Liver (tissue), 9 donors: ENCODE measurements around the gene NSD1. TPM values are rescaled to one million over a fixed set of nuclear protein-coding genes. Genes with fewer than 3 reads are reported as not detected.
A peak's percentile ranks its signal among the peaks of the same experiment; 100 is the strongest.

ENCODE experiments used
- DNase-seq: peaks from one replicate; pipeline ENCODE4 v3.0.0-alpha.2; 2017; ENCODE audit warnings: low spot score
- H3K27ac ChIP-seq, 2 donors: one replicate each; pipeline ENCODE4 v1.7.0; 2013; ENCODE audit warnings: inconsistent platforms in 2 of 2, low read length in 2 of 2, control low read depth in 1 of 2, low read depth in 1 of 2, mild to moderate bottlenecking in 1 of 2
- H3K27me3 ChIP-seq, 4 donors: one replicate each; pipeline versions ENCODE4 v1.6.1 to v1.7.0; 2013; ENCODE audit warnings: low read length in 3 of 4, inconsistent platforms in 1 of 4, mild to moderate bottlenecking in 1 of 4, moderate library complexity in 1 of 4; ENCODE audit not compliant: control insufficient read depth in 4 of 4, insufficient read depth in 4 of 4
- H3K36me3 ChIP-seq, 4 donors: one replicate each; pipeline versions ENCODE4 v1.6.1 to v1.7.0; 2013; ENCODE audit warnings: low read length in 3 of 4, mild to moderate bottlenecking in 3 of 4, low read depth in 1 of 4, moderate library complexity in 1 of 4; ENCODE audit not compliant: control insufficient read depth in 4 of 4, insufficient read depth in 3 of 4
- H3K4me1 ChIP-seq, 4 donors: one replicate each; pipeline versions ENCODE4 v1.6.1 to v1.7.0; 2013; ENCODE audit warnings: low read length in 3 of 4, mild to moderate bottlenecking in 3 of 4, moderate library complexity in 1 of 4; ENCODE audit not compliant: control insufficient read depth in 4 of 4, insufficient read depth in 4 of 4
- H3K4me3 ChIP-seq, 3 donors: one replicate each; pipeline versions ENCODE4 v1.6.1 to v1.7.0; 2013; ENCODE audit warnings: low read length in 3 of 3, control low read depth in 1 of 3, low read depth in 1 of 3, mild to moderate bottlenecking in 1 of 3
- H3K9ac ChIP-seq, 2 donors: one replicate each; pipeline ENCODE4 v1.7.0; 2013; ENCODE audit warnings: low read length in 2 of 2, mild to moderate bottlenecking in 2 of 2, moderate library complexity in 2 of 2, control low read depth in 1 of 2, low read depth in 1 of 2
- H3K9me3 ChIP-seq, 4 donors: one replicate each; pipeline versions ENCODE4 v1.6.1 to v1.7.0; 2013; ENCODE audit warnings: low read length in 3 of 4; ENCODE audit not compliant: control insufficient read depth in 4 of 4
- EGR1 ChIP-seq, 2 donors: IDR thresholded peaks; 2 replicates each; pipeline ENCODE4 v1.6.1; 2016 to 2018; ENCODE audit warnings: antibody characterized with exemption in 2 of 2, low read depth in 2 of 2
- HNF4G ChIP-seq: IDR thresholded peaks from 2 replicates; pipeline ENCODE4 v1.6.1; 2016; ENCODE audit warnings: antibody characterized with exemption
- MAX ChIP-seq: IDR thresholded peaks from 2 replicates; pipeline ENCODE4 v1.6.1; 2016; ENCODE audit warnings: antibody characterized with exemption
- YY1 ChIP-seq: IDR thresholded peaks from 2 replicates; pipeline ENCODE4 v1.6.1; 2016; ENCODE audit warnings: antibody characterized with exemption, mild to moderate bottlenecking
- WGBS: extraction: QIAGEN DNeasy Blood & Tissue Kit; methylation state at CpG from one replicate; pipeline ENCODE4 v1.1.7; 2013; 5-methylcytosine and 5-hydroxymethylcytosine counted together
- polyA plus RNA-seq, 2 donors: library from polyadenylated mRNA; stranded (reverse) in 1 of 2; unstranded in 1 of 2; fragments of 200-250 nt in 1 of 2; fragments of >200 nt in 1 of 2; fragmentation: Nextera tagmentation in 1 of 2; extraction: Ambion mirVana in 1 of 2; gene quantifications; one replicate each; pipeline versions ENCODE4 v1.2.1 to v1.2.3, GENCODE V29; 2013 to 2015
- total RNA-seq, 2 donors: library from RNA; depleted of rRNA; stranded (reverse); fragments of >200 nt; gene quantifications; one replicate each; pipeline ENCODE4 v1.2.3, GENCODE V29; 2014
- TF ChIP-seq, protein P1 (sequence below): IDR thresholded peaks from 2 replicates; pipeline ENCODE4 v1.6.1; 2016; ENCODE audit warnings: antibody characterized with exemption
- TF ChIP-seq, protein P2 (sequence below): fragments of 150-350 bp; IDR thresholded peaks from 2 replicates; pipeline ENCODE4 v1.5.1; 2017; ENCODE audit warnings: improper control_type of control experiment, low read depth, low read length; ENCODE audit not compliant: missing input control
- TF ChIP-seq, protein P3 (sequence below): IDR thresholded peaks from 2 replicates; pipeline ENCODE4 v1.6.1; 2016; ENCODE audit warnings: antibody characterized with exemption, mild to moderate bottlenecking
- donor health status: healthy.
- donor health status: healthy.
- donor health status: healthy.
- donor health status: healthy.
- donor health status: healthy.

Gene NSD1
- total RNA-seq = 10 to 100 TPM; 25.8 to 34.1 TPM
- polyA plus RNA-seq = 10 to 100 TPM in 1 of 2 donors, 1 to 10 TPM in 1; 5.3 to 12.8 TPM

GRCh38 chr5:177133096-177133852, at the start of gene NSD1:
TSS of gene NSD1 (plus strand) at chr5:177133773. CDS start at chr5:177135104, 1,331 bp downstream.
- TF ChIP-seq, protein P1, sequence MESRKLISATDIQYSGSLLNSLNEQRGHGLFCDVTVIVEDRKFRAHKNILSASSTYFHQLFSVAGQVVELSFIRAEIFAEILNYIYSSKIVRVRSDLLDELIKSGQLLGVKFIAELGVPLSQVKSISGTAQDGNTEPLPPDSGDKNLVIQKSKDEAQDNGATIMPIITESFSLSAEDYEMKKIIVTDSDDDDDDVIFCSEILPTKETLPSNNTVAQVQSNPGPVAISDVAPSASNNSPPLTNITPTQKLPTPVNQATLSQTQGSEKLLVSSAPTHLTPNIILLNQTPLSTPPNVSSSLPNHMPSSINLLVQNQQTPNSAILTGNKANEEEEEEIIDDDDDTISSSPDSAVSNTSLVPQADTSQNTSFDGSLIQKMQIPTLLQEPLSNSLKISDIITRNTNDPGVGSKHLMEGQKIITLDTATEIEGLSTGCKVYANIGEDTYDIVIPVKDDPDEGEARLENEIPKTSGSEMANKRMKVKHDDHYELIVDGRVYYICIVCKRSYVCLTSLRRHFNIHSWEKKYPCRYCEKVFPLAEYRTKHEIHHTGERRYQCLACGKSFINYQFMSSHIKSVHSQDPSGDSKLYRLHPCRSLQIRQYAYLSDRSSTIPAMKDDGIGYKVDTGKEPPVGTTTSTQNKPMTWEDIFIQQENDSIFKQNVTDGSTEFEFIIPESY = no peak
- TF ChIP-seq, protein P2, sequence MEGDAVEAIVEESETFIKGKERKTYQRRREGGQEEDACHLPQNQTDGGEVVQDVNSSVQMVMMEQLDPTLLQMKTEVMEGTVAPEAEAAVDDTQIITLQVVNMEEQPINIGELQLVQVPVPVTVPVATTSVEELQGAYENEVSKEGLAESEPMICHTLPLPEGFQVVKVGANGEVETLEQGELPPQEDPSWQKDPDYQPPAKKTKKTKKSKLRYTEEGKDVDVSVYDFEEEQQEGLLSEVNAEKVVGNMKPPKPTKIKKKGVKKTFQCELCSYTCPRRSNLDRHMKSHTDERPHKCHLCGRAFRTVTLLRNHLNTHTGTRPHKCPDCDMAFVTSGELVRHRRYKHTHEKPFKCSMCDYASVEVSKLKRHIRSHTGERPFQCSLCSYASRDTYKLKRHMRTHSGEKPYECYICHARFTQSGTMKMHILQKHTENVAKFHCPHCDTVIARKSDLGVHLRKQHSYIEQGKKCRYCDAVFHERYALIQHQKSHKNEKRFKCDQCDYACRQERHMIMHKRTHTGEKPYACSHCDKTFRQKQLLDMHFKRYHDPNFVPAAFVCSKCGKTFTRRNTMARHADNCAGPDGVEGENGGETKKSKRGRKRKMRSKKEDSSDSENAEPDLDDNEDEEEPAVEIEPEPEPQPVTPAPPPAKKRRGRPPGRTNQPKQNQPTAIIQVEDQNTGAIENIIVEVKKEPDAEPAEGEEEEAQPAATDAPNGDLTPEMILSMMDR = no peak
- TF ChIP-seq, protein P3, sequence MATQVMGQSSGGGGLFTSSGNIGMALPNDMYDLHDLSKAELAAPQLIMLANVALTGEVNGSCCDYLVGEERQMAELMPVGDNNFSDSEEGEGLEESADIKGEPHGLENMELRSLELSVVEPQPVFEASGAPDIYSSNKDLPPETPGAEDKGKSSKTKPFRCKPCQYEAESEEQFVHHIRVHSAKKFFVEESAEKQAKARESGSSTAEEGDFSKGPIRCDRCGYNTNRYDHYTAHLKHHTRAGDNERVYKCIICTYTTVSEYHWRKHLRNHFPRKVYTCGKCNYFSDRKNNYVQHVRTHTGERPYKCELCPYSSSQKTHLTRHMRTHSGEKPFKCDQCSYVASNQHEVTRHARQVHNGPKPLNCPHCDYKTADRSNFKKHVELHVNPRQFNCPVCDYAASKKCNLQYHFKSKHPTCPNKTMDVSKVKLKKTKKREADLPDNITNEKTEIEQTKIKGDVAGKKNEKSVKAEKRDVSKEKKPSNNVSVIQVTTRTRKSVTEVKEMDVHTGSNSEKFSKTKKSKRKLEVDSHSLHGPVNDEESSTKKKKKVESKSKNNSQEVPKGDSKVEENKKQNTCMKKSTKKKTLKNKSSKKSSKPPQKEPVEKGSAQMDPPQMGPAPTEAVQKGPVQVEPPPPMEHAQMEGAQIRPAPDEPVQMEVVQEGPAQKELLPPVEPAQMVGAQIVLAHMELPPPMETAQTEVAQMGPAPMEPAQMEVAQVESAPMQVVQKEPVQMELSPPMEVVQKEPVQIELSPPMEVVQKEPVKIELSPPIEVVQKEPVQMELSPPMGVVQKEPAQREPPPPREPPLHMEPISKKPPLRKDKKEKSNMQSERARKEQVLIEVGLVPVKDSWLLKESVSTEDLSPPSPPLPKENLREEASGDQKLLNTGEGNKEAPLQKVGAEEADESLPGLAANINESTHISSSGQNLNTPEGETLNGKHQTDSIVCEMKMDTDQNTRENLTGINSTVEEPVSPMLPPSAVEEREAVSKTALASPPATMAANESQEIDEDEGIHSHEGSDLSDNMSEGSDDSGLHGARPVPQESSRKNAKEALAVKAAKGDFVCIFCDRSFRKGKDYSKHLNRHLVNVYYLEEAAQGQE = no peak
- peak; percentile 91 for TF ChIP-seq YY1
- TF ChIP-seq EGR1 (IDR thresholded peaks at IDR 0.05; ENCODE audit: low read depth in 2 of 2) = no peak
- no peak for TF ChIP-seq HNF4G
- DNase-seq = peak; percentile 89
- Histone ChIP-seq H3K4me3 (peak within 1 kb of the TSS; percentile 75 to 97 (median 88)), H3K9ac (peak within 1 kb of the TSS; percentile 76 to 81), H3K36me3 (peaks cover 0 to 11% (median 3%) of the 10 kb centered on the region in 4 donors), H3K27ac (peak within 1 kb of the TSS; percentile 91), H3K27me3 (no peaks in the 10 kb centered on the region), H3K4me1 (peaks cover 14 to 29% (median 25%) of the 10 kb centered on the region in 4 donors), H3K9me3 (no peaks in the 10 kb centered on the region)
- 1% methylated on average over 93 of the region's 93 CpGs for WGBS

DNA sequence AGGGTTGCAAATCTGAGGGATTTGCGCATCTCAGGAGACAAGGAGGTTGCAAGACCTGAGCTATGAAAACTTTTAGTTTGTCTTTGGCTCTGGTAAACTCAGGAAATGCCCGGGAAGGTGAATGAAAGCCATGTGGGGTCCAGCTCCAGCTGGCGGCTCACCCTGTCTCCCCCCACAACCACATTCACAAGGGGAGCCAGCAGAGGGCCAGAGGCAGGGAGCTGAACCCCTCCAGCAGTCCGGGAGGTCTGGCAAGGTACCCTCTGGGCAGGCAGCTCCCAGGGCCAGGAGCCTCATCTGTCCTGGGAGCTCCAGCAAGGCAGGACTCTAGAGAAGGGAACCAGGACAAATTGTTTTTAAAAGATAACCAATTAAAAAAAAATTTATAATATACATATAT, 49.4 kb upstream of the NSD1 start:
- 80% methylated on average over 4 of the region's 4 CpGs for WGBS
- no peak for DNase-seq
- Histone ChIP-seq H3K4me1 (peaks cover 8 to 21% (median 16%) of the 10 kb centered on the region in 4 donors), H3K9me3 (no peaks in the 10 kb centered on the region), H3K27ac (no peak overlapping the region), H3K4me3 (no peak overlapping the region), H3K9ac (no peak overlapping the region), H3K27me3 (no peaks in the 10 kb centered on the region), H3K36me3 (no peaks in the 10 kb centered on the region)
- TF ChIP-seq MAX = no peak
